ENCODE results near the gene ZDHHC14.

Gene ZDHHC14

DNA sequence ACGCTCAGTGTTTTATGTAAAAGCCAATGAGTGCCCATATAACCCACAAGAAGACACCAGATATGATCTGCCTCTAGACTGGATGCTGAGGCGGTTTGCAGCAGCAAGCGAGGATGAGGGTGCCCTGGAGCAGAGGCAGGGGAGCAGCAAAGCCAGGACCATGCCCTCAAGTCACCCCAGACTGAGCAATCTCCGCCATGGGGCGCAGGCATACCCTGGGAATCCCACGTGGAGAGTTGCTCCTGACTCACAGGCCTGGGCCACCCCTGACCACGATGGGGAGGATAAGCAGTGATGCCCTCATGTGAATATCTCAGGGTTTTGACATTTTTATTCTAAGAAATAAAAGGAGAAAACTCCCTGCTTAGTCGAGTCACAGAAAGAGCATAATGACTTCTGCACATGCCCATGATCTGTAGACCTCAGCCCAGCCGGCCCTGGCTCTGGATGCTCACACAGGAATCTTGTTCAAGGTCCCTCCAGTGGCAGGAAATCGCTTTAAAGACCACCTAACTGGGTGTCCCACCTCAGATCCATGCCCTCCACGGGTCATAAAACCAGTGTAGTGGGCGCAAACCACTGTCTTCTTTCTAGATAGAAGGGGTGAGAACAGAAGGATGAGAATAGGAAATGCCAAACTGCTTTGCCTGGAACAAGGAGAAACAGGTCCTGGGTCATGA, 303.8 kb downstream of the ZDHHC14 start:
- no peak for TF ChIP-seq ZNF70 (CRISPR knock-in tag; IDR thresholded peaks at IDR 0.05)
- no peak for TF ChIP-seq ZNF8 (CRISPR knock-in tag; IDR thresholded peaks at IDR 0.05)
- TF ChIP-seq TCF4 (CRISPR knock-in tag; IDR thresholded peaks at IDR 0.05; ENCODE audit: borderline replicate concordance), result no peak
- no peak for TF ChIP-seq TOX (CRISPR knock-in tag; IDR thresholded peaks at IDR 0.05; ENCODE audit: borderline replicate concordance)
- TF ChIP-seq CSRNP3 (CRISPR knock-in tag; IDR thresholded peaks at IDR 0.05), result no peak
- no peak for TF ChIP-seq CSDC2 (CRISPR knock-in tag; IDR thresholded peaks at IDR 0.05)
- TF ChIP-seq ARNTL (CRISPR knock-in tag; IDR thresholded peaks at IDR 0.05; ENCODE audit: borderline replicate concordance, low read depth), result no peak
- no peak for TF ChIP-seq ISL1 (CRISPR knock-in tag; IDR thresholded peaks at IDR 0.05)
- TF ChIP-seq, protein P1, sequence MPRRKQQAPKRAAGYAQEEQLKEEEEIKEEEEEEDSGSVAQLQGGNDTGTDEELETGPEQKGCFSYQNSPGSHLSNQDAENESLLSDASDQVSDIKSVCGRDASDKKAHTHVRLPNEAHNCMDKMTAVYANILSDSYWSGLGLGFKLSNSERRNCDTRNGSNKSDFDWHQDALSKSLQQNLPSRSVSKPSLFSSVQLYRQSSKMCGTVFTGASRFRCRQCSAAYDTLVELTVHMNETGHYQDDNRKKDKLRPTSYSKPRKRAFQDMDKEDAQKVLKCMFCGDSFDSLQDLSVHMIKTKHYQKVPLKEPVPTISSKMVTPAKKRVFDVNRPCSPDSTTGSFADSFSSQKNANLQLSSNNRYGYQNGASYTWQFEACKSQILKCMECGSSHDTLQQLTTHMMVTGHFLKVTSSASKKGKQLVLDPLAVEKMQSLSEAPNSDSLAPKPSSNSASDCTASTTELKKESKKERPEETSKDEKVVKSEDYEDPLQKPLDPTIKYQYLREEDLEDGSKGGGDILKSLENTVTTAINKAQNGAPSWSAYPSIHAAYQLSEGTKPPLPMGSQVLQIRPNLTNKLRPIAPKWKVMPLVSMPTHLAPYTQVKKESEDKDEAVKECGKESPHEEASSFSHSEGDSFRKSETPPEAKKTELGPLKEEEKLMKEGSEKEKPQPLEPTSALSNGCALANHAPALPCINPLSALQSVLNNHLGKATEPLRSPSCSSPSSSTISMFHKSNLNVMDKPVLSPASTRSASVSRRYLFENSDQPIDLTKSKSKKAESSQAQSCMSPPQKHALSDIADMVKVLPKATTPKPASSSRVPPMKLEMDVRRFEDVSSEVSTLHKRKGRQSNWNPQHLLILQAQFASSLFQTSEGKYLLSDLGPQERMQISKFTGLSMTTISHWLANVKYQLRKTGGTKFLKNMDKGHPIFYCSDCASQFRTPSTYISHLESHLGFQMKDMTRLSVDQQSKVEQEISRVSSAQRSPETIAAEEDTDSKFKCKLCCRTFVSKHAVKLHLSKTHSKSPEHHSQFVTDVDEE (CRISPR knock-in tag; IDR thresholded peaks at IDR 0.05), result no peak
- ATAC-seq, result no peak

GRCh38 chr6:157685596-157686280, 304.7 kb downstream of the ZDHHC14 start:
- no peak for TF ChIP-seq CSRNP3 (CRISPR knock-in tag; IDR thresholded peaks at IDR 0.05)
- no peak for TF ChIP-seq CSDC2 (CRISPR knock-in tag; IDR thresholded peaks at IDR 0.05)
- no peak for TF ChIP-seq RARB (CRISPR knock-in tag; IDR thresholded peaks at IDR 0.05)
- TF ChIP-seq ZNF8 (CRISPR knock-in tag; IDR thresholded peaks at IDR 0.05), result no peak
- TF ChIP-seq ESRRG (CRISPR knock-in tag; IDR thresholded peaks at IDR 0.05), result no peak
- TF ChIP-seq TCF4 (CRISPR knock-in tag; IDR thresholded peaks at IDR 0.05; ENCODE audit: borderline replicate concordance), result no peak
- no peak for TF ChIP-seq BACH2 (CRISPR knock-in tag; IDR thresholded peaks at IDR 0.05; ENCODE audit: borderline replicate concordance)
- no peak for TF ChIP-seq TOX (CRISPR knock-in tag; IDR thresholded peaks at IDR 0.05; ENCODE audit: borderline replicate concordance)
- TF ChIP-seq GLIS3 (CRISPR knock-in tag; IDR thresholded peaks at IDR 0.05), result no peak
- no peak for TF ChIP-seq PPARA (CRISPR knock-in tag; IDR thresholded peaks at IDR 0.05; ENCODE audit: borderline replicate concordance)
- no peak for TF ChIP-seq SNAI2 (CRISPR knock-in tag; IDR thresholded peaks at IDR 0.05)
- TF ChIP-seq ZNF70 (CRISPR knock-in tag; IDR thresholded peaks at IDR 0.05), result no peak
- no peak for TF ChIP-seq ZFP3 (CRISPR knock-in tag; IDR thresholded peaks at IDR 0.05)
- no peak for TF ChIP-seq ISL1 (CRISPR knock-in tag; IDR thresholded peaks at IDR 0.05)
- TF ChIP-seq, protein P1 (CRISPR knock-in tag; IDR thresholded peaks at IDR 0.05), result no peak
- TF ChIP-seq POU6F1 (CRISPR knock-in tag; IDR thresholded peaks at IDR 0.05; ENCODE audit: borderline replicate concordance, low read depth), result no peak
- TF ChIP-seq OSR1 (CRISPR knock-in tag; IDR thresholded peaks at IDR 0.05), result no peak
- no peak for TF ChIP-seq ZNF565 (CRISPR knock-in tag; conservative IDR thresholded peaks at IDR 0.05; ENCODE audit: low read depth)
- no peak for TF ChIP-seq ZFP30 (CRISPR knock-in tag; IDR thresholded peaks at IDR 0.05)
- TF ChIP-seq CREB5 (CRISPR knock-in tag; IDR thresholded peaks at IDR 0.05; ENCODE audit: low read depth), result no peak
- ATAC-seq, result no peak

All from SK-N-SH treated with all-trans-retinoic acid at 6 μM for 48 hours (cell line).